IMR-90 (cell line): ENCODE measurements around the gene KRT73. TPM values are rescaled to one million over a fixed set of nuclear protein-coding genes. Genes with fewer than 3 reads are reported as not detected.

Experiments
- ATAC-seq: fragments of 200-7000 bp; cut with Tn5 transposase; 2 replicates; pipeline ENCODE4 v1.9.1; 2020; ENCODE audit warnings: low read depth, mild to moderate bottlenecking, moderate library complexity
- BruUV-seq: library from RNA; stranded (reverse); fragments of 400-500 nt; replicated peaks from 2 replicates; lab custom pipeline; 2021; lab: Mats Ljungman, UMichigan
- CTCF ChIA-PET: fragments of 300-600 bp; formaldehyde crosslinking; extraction: SDS; loops from one replicate; lab custom pipeline; 2021; ENCODE audit warnings: antibody characterized with exemption; lab: Yijun Ruan, JAX
- POLR2A ChIA-PET: fragments of 300-600 bp; sonication (Branson Sonifier 250); formaldehyde crosslinking; loops from one replicate; lab custom pipeline; 2022; ENCODE audit warnings: antibody characterized with exemption; ENCODE audit not compliant: unreplicated experiment; lab: Charles Lee
- DNase-seq: peaks from one replicate; pipeline ENCODE4 v3.0.0; 2013
- H2AFZ ChIP-seq: replicated peaks from 2 replicates; pipeline ENCODE3; 2013; ENCODE audit warnings: low read length, mild to moderate bottlenecking; ENCODE audit not compliant: poor library complexity
- H2AK5ac ChIP-seq: 2 replicates; pipeline ENCODE4 v1.6.1; 2013; ENCODE audit warnings: low read depth, low read length, inconsistent platforms
- H2AK9ac ChIP-seq: replicated peaks from 2 replicates; pipeline ENCODE3; 2013; ENCODE audit warnings: mild to moderate bottlenecking, low read depth, low read length, moderate library complexity; ENCODE audit not compliant: poor library complexity
- H2BK120ac ChIP-seq: 2 replicates; pipeline ENCODE4 v1.6.1; 2013; ENCODE audit warnings: low read depth, low read length, inconsistent platforms
- H2BK15ac ChIP-seq: 3 replicates; pipeline ENCODE4 v1.6.1; 2013; ENCODE audit warnings: low read depth, low read length, inconsistent platforms
- H2BK20ac ChIP-seq: 2 replicates; pipeline ENCODE4 v1.6.1; 2013; ENCODE audit warnings: low read depth, mild to moderate bottlenecking, inconsistent platforms, low read length, moderate library complexity
- H2BK5ac ChIP-seq: 2 replicates; pipeline ENCODE4 v1.6.1; 2013; ENCODE audit warnings: mild to moderate bottlenecking, low read depth, low read length, inconsistent platforms; ENCODE audit not compliant: poor library complexity, severe bottlenecking
- H3K14ac ChIP-seq: replicated peaks from 2 replicates; pipeline ENCODE4 v1.6.1; 2013; ENCODE audit warnings: low read depth, low read length, inconsistent platforms
- H3K18ac ChIP-seq: 2 replicates; pipeline ENCODE4 v1.6.1; 2013; ENCODE audit warnings: low read depth, low read length, control low read depth
- H3K23ac ChIP-seq: 2 replicates; pipeline ENCODE4 v1.6.1; 2013; ENCODE audit warnings: low read depth, low read length, inconsistent platforms
- H3K27ac ChIP-seq: 2 replicates; pipeline ENCODE4 v1.5.1; 2013; ENCODE audit warnings: mild to moderate bottlenecking, control low read depth, low read length; ENCODE audit not compliant: insufficient read depth
- H3K27me3 ChIP-seq: 2 replicates; pipeline ENCODE4 v1.6.1; 2013; ENCODE audit warnings: low read length; ENCODE audit not compliant: control insufficient read depth, insufficient read depth
- H3K36me3 ChIP-seq: 2 replicates; pipeline ENCODE4 v1.6.1; 2013; ENCODE audit warnings: low read length, mixed read lengths; ENCODE audit not compliant: control insufficient read depth, insufficient read depth
- H3K4ac ChIP-seq: 2 replicates; pipeline ENCODE4 v1.6.1; 2013; ENCODE audit warnings: low read depth, low read length, inconsistent platforms
- H3K4me1 ChIP-seq: 2 replicates; pipeline ENCODE4 v1.6.1; 2013; ENCODE audit warnings: low read length, mixed read lengths; ENCODE audit not compliant: control insufficient read depth, insufficient read depth
- H3K4me2 ChIP-seq: 2 replicates; pipeline ENCODE4 v1.6.1; 2013; ENCODE audit warnings: low read depth, mild to moderate bottlenecking, control low read depth, low read length, moderate library complexity
- H3K4me3 ChIP-seq: 2 replicates; pipeline ENCODE4 v1.5.1; 2013; ENCODE audit warnings: low read depth, mild to moderate bottlenecking, control low read depth, low read length, moderate library complexity; ENCODE audit not compliant: insufficient read depth
- H3K56ac ChIP-seq: 2 replicates; pipeline ENCODE4 v1.6.1; 2013; ENCODE audit warnings: low read length, inconsistent platforms; ENCODE audit not compliant: insufficient read depth; ENCODE audit errors: extremely low read depth
- H3K79me1 ChIP-seq, 2 experiments: 2 replicates each; pipeline ENCODE4 v1.6.1; 2013; ENCODE audit warnings: low read length in 2 of 2, inconsistent platforms in 1 of 2, low read depth in 1 of 2
- H3K9ac ChIP-seq: 2 replicates; pipeline ENCODE4 v1.6.1; 2013; ENCODE audit warnings: low read depth, low read length, control low read depth
- H3K9me1 ChIP-seq: 2 replicates; pipeline ENCODE4 v1.6.1; 2013; ENCODE audit warnings: low read length, inconsistent platforms; ENCODE audit not compliant: insufficient read depth
- H3K9me3 ChIP-seq: 2 replicates; pipeline ENCODE4 v1.6.1; 2013; ENCODE audit warnings: low read length; ENCODE audit not compliant: control insufficient read depth, insufficient read depth
- H4K20me1 ChIP-seq: 2 replicates; pipeline ENCODE4 v1.6.1; 2013; ENCODE audit warnings: low read length, inconsistent platforms; ENCODE audit not compliant: insufficient read depth
- H4K5ac ChIP-seq: 2 replicates; pipeline ENCODE4 v1.6.1; 2013; ENCODE audit warnings: mild to moderate bottlenecking, low read depth, low read length, control low read depth
- H4K8ac ChIP-seq, 2 experiments: 2 replicates each; pipeline ENCODE4 v1.6.1; 2013; ENCODE audit warnings: low read depth in 2 of 2, low read length in 2 of 2, control low read depth in 1 of 2, inconsistent platforms in 1 of 2
- H4K91ac ChIP-seq: 2 replicates; pipeline ENCODE4 v1.6.1; 2013; ENCODE audit warnings: low read depth, low read length, inconsistent platforms; ENCODE audit not compliant: insufficient read depth
- FOS ChIP-seq: fragments of 150-350 bp; IDR thresholded peaks from 2 replicates; pipeline ENCODE4 v1.6.1; 2016; ENCODE audit warnings: low read depth, low read length
- RCOR1 ChIP-seq: IDR thresholded peaks from 2 replicates; pipeline ENCODE4 v1.6.1; 2012; ENCODE audit warnings: mild to moderate bottlenecking, low read length, improper control_type of control experiment; ENCODE audit not compliant: insufficient replicate concordance
- SMC3 ChIP-seq: fragments of 150-350 bp; IDR thresholded peaks from 2 replicates; pipeline ENCODE4 v1.6.1; 2016; ENCODE audit warnings: low read depth, mild to moderate bottlenecking, antibody characterized with exemption, low read length, moderate library complexity
- dilution Hi-C: fragments of 300-500 bp; cut with HindIII; formaldehyde crosslinking; loops from one replicate; pipeline ENCODE4 v1.14.3; 2018; ENCODE audit warnings: low sequenced_read_pairs; ENCODE audit not compliant: unreplicated experiment
- in situ Hi-C: fragments of 300-500 bp; cut with MboI; formaldehyde crosslinking; loops from 3 replicates; pipeline ENCODE4 v1.14.3; 2019; ENCODE audit warnings: low sequenced_read_pairs, inconsistent platforms, mixed read lengths
- intact Hi-C: fragments of 100-400 bp; cut with micrococcal nuclease; formaldehyde crosslinking; loops from 2 replicates; pipeline ENCODE4 v1.10.0; 2022
- polyA plus RNA-seq, 3 experiments: library from polyadenylated mRNA; depleted of rRNA; stranded (reverse); fragments of >200 nt; gene quantifications; 2 replicates each; pipeline ENCODE4 v1.2.3, GENCODE V29; 2012; ENCODE audit warnings: low replicate concordance in 1 of 3
- total RNA-seq: library from RNA; depleted of rRNA; stranded (reverse); fragments of >200 nt; gene quantifications from 2 replicates; pipeline ENCODE4 v1.2.3, GENCODE V29; 2012
- TF ChIP-seq, protein P1 (sequence below): fragments of 150-350 bp; IDR thresholded peaks from 2 replicates; pipeline ENCODE4 v1.6.1; 2017; ENCODE audit warnings: mild to moderate bottlenecking, antibody characterized with exemption, low read length, low read depth
- TF ChIP-seq, protein P2 (sequence below): fragments of 150-350 bp; IDR thresholded peaks from 2 replicates; pipeline ENCODE4 v1.6.1; 2016; ENCODE audit warnings: low read depth, mild to moderate bottlenecking, low read length, moderate library complexity, borderline replicate concordance

The KRT73 gene
- total and polyA plus RNA-seq, 2 of the 4 experiments (the other 2 are of a cell fraction): not detected

DNA sequence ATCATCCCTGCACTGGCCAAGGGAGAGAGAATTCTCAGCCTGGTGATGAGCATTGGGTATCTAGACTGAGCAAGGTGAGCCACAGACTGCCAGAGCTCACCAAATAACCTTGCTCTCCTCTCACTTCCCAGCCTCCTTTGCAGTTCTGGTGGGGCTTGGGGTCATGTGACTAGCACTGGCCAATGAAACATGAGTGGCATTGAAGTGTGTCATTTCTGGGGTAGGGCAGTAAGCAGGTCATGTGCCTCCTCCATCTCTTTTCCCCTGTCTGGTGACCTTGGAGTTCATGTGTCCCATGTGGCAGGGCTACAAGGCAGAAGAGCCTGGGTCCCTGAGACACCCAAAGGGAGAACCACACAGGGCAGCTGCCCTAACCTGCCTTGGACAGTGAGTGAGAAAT lies 13.5 kb downstream of the KRT73 start:
- Histone ChIP-seq H3K9me1 (no peaks in the 10 kb centered on the region), H3K36me3 (no peaks in the 10 kb centered on the region), H3K14ac (no peak overlapping the region), H4K5ac (no peak overlapping the region), H3K4me1 (no peaks in the 10 kb centered on the region), H4K20me1 (no peaks in the 10 kb centered on the region), H3K18ac (no peak overlapping the region), H2BK15ac (no peak overlapping the region), H3K23ac (no peak overlapping the region), H3K79me1 (no peaks in the 10 kb centered on the region), H3K27ac (no peak overlapping the region), H3K4me3 (no peak overlapping the region), H2BK20ac (no peak overlapping the region), H4K8ac (no peak overlapping the region), H3K9me3 (no peaks in the 10 kb centered on the region), H3K9ac (no peak overlapping the region), H3K56ac (no peak overlapping the region), H3K4ac (no peak overlapping the region), H3K4me2 (no peak overlapping the region), H4K91ac (no peak overlapping the region), H2BK5ac (no peak overlapping the region), H2AK5ac (no peak overlapping the region), H2AK9ac (no peak overlapping the region), H3K27me3 (peaks cover 44% of the 10 kb centered on the region), H2AFZ (no peak overlapping the region), H2BK120ac (no peak overlapping the region)
- in situ Hi-C loops (no loop called here), dilution Hi-C loops (no loop called here), intact Hi-C loops (no loop called here)
- TF ChIP-seq, protein P1, sequence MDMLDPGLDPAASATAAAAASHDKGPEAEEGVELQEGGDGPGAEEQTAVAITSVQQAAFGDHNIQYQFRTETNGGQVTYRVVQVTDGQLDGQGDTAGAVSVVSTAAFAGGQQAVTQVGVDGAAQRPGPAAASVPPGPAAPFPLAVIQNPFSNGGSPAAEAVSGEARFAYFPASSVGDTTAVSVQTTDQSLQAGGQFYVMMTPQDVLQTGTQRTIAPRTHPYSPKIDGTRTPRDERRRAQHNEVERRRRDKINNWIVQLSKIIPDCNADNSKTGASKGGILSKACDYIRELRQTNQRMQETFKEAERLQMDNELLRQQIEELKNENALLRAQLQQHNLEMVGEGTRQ: no peak
- TF ChIP-seq FOS (no peak), SMC3 (no peak), RCOR1 (no peak)
- TF ChIP-seq, protein P2, sequence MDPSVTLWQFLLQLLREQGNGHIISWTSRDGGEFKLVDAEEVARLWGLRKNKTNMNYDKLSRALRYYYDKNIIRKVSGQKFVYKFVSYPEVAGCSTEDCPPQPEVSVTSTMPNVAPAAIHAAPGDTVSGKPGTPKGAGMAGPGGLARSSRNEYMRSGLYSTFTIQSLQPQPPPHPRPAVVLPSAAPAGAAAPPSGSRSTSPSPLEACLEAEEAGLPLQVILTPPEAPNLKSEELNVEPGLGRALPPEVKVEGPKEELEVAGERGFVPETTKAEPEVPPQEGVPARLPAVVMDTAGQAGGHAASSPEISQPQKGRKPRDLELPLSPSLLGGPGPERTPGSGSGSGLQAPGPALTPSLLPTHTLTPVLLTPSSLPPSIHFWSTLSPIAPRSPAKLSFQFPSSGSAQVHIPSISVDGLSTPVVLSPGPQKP: no peak
- ChIA-PET CTCF (no interaction called here), POLR2A (no interaction called here)
- ATAC-seq: no peak
- no TSS peak for BruUV-seq
- no peak for DNase-seq
